B cell (primary cell): ENCODE data around the gene GNAL. TPM values are rescaled to one million over a fixed set of nuclear protein-coding genes. Genes with fewer than 3 reads are reported as not detected.
"Not testable (repeated sequence)": the region's sequence is repeated elsewhere in the genome, so short reads cannot be mapped to it uniquely, and the experiment has no call there.

ENCODE experiments used
- ATAC-seq: fragments of 200-7000 bp; cut with Tn5 transposase; one replicate; pipeline ENCODE4 v1.10.0; 2021; ENCODE audit warnings: low read depth, mild to moderate bottlenecking, moderate number of reproducible peaks, moderate library complexity
- CTCF ChIA-PET: fragments of 350-600 bp; sonication (Branson Sonifier 250); formaldehyde crosslinking; loops from one replicate; lab custom pipeline; 2021; ENCODE audit warnings: antibody characterized with exemption, inconsistent platforms; lab: Charles Lee
- POLR2A ChIA-PET: fragments of 350-600 bp; sonication (Branson Sonifier 250); formaldehyde crosslinking; loops from one replicate; lab custom pipeline; 2021; ENCODE audit warnings: antibody characterized with exemption; lab: Charles Lee
- DNase-seq: peaks from one replicate; pipeline ENCODE4 v3.0.0; 2013
- H2AFZ ChIP-seq: 2 replicates; pipeline ENCODE4 v1.6.1; 2012; ENCODE audit warnings: mild to moderate bottlenecking, low read depth, low read length; ENCODE audit not compliant: insufficient read depth, poor library complexity, severe bottlenecking
- H3K27ac ChIP-seq, 2 donors: 1 replicate in 1 of 2; 2 replicates in 1 of 2; pipeline ENCODE4 v1.5.1; 2012 to 2013; ENCODE audit warnings: low read length in 2 of 2, mild to moderate bottlenecking in 2 of 2, moderate library complexity in 1 of 2
- H3K27me3 ChIP-seq, 4 experiments: fragments of 200-600 bp in 1 of 4; sonication (generic) in 1 of 4; replicated peaks in 1 of 4; 1 replicate in 2 of 4; 2 replicates in 2 of 4; pipeline versions ENCODE4 v1.6.1 to v1.7.0; 2013 to 2016; ENCODE audit warnings: low read length in 3 of 4, mild to moderate bottlenecking in 2 of 4, mixed read lengths in 1 of 4, moderate library complexity in 1 of 4; ENCODE audit not compliant: insufficient read depth in 4 of 4, control insufficient read depth in 3 of 4; ENCODE audit errors: control extremely low read depth in 1 of 4
- H3K36me3 ChIP-seq, 2 experiments: replicated peaks in 1 of 2; 1 replicate in 1 of 2; 2 replicates in 1 of 2; pipeline versions ENCODE4 v1.6.1 to v1.7.1; 2013; ENCODE audit warnings: low read length in 1 of 2; ENCODE audit not compliant: insufficient read depth in 2 of 2, control insufficient read depth in 1 of 2; ENCODE audit errors: control extremely low read depth in 1 of 2, extremely low read depth in 1 of 2
- H3K4me1 ChIP-seq, 2 donors: fragments of 200-600 bp in 1 of 2; sonication (generic) in 1 of 2; 1 replicate in 1 of 2; 2 replicates in 1 of 2; pipeline versions ENCODE4 v1.5.1 to v1.6.1; 2013 to 2017; ENCODE audit warnings: low read length in 2 of 2; ENCODE audit not compliant: control insufficient read depth in 2 of 2, insufficient read depth in 2 of 2
- H3K4me2 ChIP-seq: replicated peaks from 2 replicates; pipeline ENCODE3; 2012; ENCODE audit warnings: mild to moderate bottlenecking, low read depth, low read length; ENCODE audit not compliant: poor library complexity, severe bottlenecking
- H3K4me3 ChIP-seq, 5 experiments: fragments of 200-600 bp in 1 of 5; sonication (generic) in 1 of 5; 1 replicate in 3 of 5; 2 replicates in 2 of 5; pipeline versions ENCODE4 v1.5.1 to v1.7.0; 2011 to 2016; ENCODE audit warnings: low read length in 4 of 5, mild to moderate bottlenecking in 4 of 5, low read depth in 2 of 5, control low read depth in 1 of 5, moderate library complexity in 1 of 5; ENCODE audit not compliant: insufficient read depth in 1 of 5; ENCODE audit errors: control extremely low read depth in 1 of 5, extremely low read depth in 1 of 5
- H3K79me2 ChIP-seq: fragments of 200-600 bp; sonication (generic); one replicate; pipeline ENCODE4 v1.6.0; 2016; ENCODE audit warnings: low read length; ENCODE audit not compliant: control insufficient read depth, insufficient read depth
- H3K9ac ChIP-seq: fragments of 200-600 bp; sonication (generic); 2 replicates; pipeline ENCODE4 v1.6.1; 2017; ENCODE audit warnings: mild to moderate bottlenecking, low read length, moderate library complexity
- H3K9me3 ChIP-seq, 3 donors: one replicate each; pipeline versions ENCODE4 v1.6.1 to v1.7.1; 2013; ENCODE audit warnings: low read length in 2 of 3; ENCODE audit not compliant: control insufficient read depth in 2 of 3, insufficient read depth in 1 of 3; ENCODE audit errors: control extremely low read depth in 1 of 3
- H4K20me1 ChIP-seq: 2 replicates; pipeline ENCODE4 v1.6.0; 2012; ENCODE audit warnings: mild to moderate bottlenecking, low read length; ENCODE audit not compliant: insufficient read depth, control insufficient read depth, poor library complexity, severe bottlenecking
- H3K27ac Mint-ChIP-seq: one replicate; pipeline ENCODE4 v1.8.0; 2021; ENCODE audit warnings: mixed read lengths
- H3K27me3 Mint-ChIP-seq: one replicate; pipeline ENCODE4 v1.8.0; 2021; ENCODE audit warnings: mixed read lengths
- H3K4me1 Mint-ChIP-seq: one replicate; pipeline ENCODE4 v1.8.0; 2021; ENCODE audit warnings: mixed read lengths
- H3K4me3 Mint-ChIP-seq: one replicate; pipeline ENCODE4 v1.8.0; 2021; ENCODE audit warnings: mixed read lengths
- H3K9me3 Mint-ChIP-seq: one replicate; pipeline ENCODE4 v1.8.0; 2022; ENCODE audit warnings: mixed read lengths; ENCODE audit not compliant: insufficient read depth
- EZH2 ChIP-seq: IDR thresholded peaks from 2 replicates; pipeline ENCODE4 v1.6.1; 2012; ENCODE audit warnings: borderline replicate concordance, low read depth, mild to moderate bottlenecking, moderate library complexity, low read length; ENCODE audit not compliant: insufficient read depth, poor library complexity, severe bottlenecking
- WGBS: methylation state at CpG from one replicate; pipeline ENCODE4 v1.1.5; 2013; ENCODE audit warnings: missing lambda C conversion rate; ENCODE audit not compliant: insufficient coverage; 5-methylcytosine and 5-hydroxymethylcytosine counted together
- intact Hi-C: fragments of 100-400 bp; cut with micrococcal nuclease; formaldehyde crosslinking; loops from one replicate; pipeline ENCODE4 v1.10.0; 2022
- polyA plus RNA-seq: library from polyadenylated mRNA; depleted of rRNA; stranded (reverse); fragments of >200 nt; gene quantifications from 2 replicates; pipeline ENCODE4 v1.2.3, GENCODE V29; 2012
- total RNA-seq, 2 donors: library from RNA; stranded (reverse); fragments of 120-200 nt in 1 of 2; gene quantifications; 1 replicate in 1 of 2; 2 replicates in 1 of 2; pipeline versions ENCODE4 v1.2.3 to v1.2.4, GENCODE V29; 2013 to 2022
- TF ChIP-seq, protein P1 (sequence below): fragments of 200-600 bp; IDR thresholded peaks from one replicate; pipeline ENCODE4 v1.8.0; 2022; ENCODE audit warnings: antibody characterized with exemption, mild to moderate bottlenecking

The GNAL gene
- total and polyA plus RNA-seq, 2 donors (not counting 1 experiment from before 2014, with no cell fraction given), result 0.01 to 0.12 TPM

DNA sequence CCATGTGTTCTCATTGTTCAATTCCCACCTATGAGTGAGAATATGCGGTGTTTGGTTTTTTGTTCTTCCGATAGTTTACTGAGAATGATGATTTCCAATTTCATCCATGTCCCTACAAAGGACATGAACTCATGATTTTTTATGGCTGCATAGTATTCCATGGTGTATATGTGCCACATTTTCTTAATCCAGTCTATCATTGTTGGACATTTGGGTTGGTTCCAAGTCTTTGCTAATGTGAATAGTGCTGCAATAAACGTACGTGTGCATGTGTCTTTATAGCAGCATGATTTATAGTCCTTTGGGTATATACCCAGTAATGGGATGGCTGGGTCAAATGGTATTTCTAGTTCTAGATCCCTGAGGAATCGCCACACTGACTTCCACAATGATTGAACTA, 1.6 kb downstream of the GNAL start:
- H3K9ac ChIP-seq, H3K79me2 ChIP-seq, H3K9me3 ChIP-seq, H3K27ac Mint-ChIP-seq, CTCF ChIA-PET, H2AFZ ChIP-seq, H4K20me1 ChIP-seq, H3K9me3 Mint-ChIP-seq, H3K4me3 ChIP-seq, H3K36me3 ChIP-seq, POLR2A ChIA-PET, H3K27ac ChIP-seq, DNase-seq, intact Hi-C loops, H3K4me2 ChIP-seq, ATAC-seq: not testable (repeated sequence)
- Mint-ChIP-seq H3K4me3 (peak overlapping the region; percentile 49), H3K4me1 (peaks cover 11% of the 10 kb centered on the region), H3K27me3 (peaks cover 36% of the 10 kb centered on the region)
- no CpG with 5 or more reads among the region's 5 CpGs for WGBS
- Histone ChIP-seq H3K27me3 (peaks cover 0 to 36% (median 31%) of the 10 kb centered on the region in 4 experiments), H3K4me1 (peaks cover 9 to 15% of the 10 kb centered on the region in 2 donors)

DNA sequence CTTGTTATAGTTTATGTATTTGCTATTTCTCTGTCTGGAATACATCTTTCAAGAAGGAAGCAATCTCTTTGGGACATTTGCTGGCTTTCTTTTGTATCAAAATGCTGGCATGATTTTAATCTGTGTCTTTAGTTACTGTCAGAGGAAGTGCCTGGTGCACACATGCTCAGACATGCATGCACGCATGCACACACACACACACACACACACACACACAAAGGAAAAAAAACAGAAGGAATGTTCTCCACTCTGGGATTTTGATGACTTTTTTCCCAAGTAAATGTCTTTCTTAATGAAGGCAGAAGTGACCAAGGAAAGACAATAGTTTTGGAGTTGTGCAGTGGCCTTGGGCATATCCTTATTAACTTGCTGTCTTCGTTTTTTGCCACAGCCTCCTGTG, 6.7 kb downstream of the GNAL start:
- no peaks in the 10 kb centered on the region for H3K4me1 Mint-ChIP-seq
- Histone ChIP-seq H3K36me3 (no peaks in the 10 kb centered on the region), H3K4me2 (no peak overlapping the region), H3K9me3 (peaks cover 0 to 4% (median 0%) of the 10 kb centered on the region in 3 donors), H4K20me1 (no peaks in the 10 kb centered on the region), H3K4me3 (no peak overlapping the region), H2AFZ (no peak overlapping the region), H3K79me2 (no peaks in the 10 kb centered on the region), H3K27me3 (peaks cover 0 to 15% (median 8%) of the 10 kb centered on the region in 4 experiments), H3K4me1 (no peaks in the 10 kb centered on the region), H3K9ac (no peak overlapping the region), H3K27ac (no peak overlapping the region)
- no peaks in the 10 kb centered on the region for H3K9me3 Mint-ChIP-seq
- ChIA-PET POLR2A (no interaction called here), CTCF (no interaction called here)
- TF ChIP-seq, protein P1, sequence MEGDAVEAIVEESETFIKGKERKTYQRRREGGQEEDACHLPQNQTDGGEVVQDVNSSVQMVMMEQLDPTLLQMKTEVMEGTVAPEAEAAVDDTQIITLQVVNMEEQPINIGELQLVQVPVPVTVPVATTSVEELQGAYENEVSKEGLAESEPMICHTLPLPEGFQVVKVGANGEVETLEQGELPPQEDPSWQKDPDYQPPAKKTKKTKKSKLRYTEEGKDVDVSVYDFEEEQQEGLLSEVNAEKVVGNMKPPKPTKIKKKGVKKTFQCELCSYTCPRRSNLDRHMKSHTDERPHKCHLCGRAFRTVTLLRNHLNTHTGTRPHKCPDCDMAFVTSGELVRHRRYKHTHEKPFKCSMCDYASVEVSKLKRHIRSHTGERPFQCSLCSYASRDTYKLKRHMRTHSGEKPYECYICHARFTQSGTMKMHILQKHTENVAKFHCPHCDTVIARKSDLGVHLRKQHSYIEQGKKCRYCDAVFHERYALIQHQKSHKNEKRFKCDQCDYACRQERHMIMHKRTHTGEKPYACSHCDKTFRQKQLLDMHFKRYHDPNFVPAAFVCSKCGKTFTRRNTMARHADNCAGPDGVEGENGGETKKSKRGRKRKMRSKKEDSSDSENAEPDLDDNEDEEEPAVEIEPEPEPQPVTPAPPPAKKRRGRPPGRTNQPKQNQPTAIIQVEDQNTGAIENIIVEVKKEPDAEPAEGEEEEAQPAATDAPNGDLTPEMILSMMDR, result no peak
- TF ChIP-seq EZH2, result no peak
- intact Hi-C loops, result no loop called here
- H3K4me3 Mint-ChIP-seq, result no peak overlapping the region
- DNase-seq (no peak), ATAC-seq (no peak)
- no peak overlapping the region for H3K27ac Mint-ChIP-seq
- peaks cover 25% of the 10 kb centered on the region for H3K27me3 Mint-ChIP-seq
- 90% methylated on average over 1 of the region's 2 CpGs for WGBS
